Trophoblast cell (in vitro differentiated cells and primary cell): ENCODE results near the gene PPP1R8.
A peak's percentile ranks its signal among the peaks of the same experiment; 100 is the strongest.

ENCODE experiments used
- DNase-seq, 2 donors: peaks; one replicate each; pipeline ENCODE4 v3.0.0-alpha.2; 2016
- H2AFZ ChIP-seq: 2 replicates; pipeline ENCODE4 v1.6.1; 2013; ENCODE audit warnings: low read length, moderate library complexity, mild to moderate bottlenecking; ENCODE audit not compliant: insufficient read depth, poor library complexity
- H2AK5ac ChIP-seq: 2 replicates; pipeline ENCODE4 v1.6.1; 2013; ENCODE audit warnings: mild to moderate bottlenecking, low read length
- H2BK120ac ChIP-seq: 2 replicates; pipeline ENCODE4 v1.6.1; 2013; ENCODE audit warnings: low read length, mild to moderate bottlenecking, moderate library complexity; ENCODE audit not compliant: insufficient read depth, poor library complexity
- H2BK12ac ChIP-seq: 2 replicates; pipeline ENCODE4 v1.6.1; 2013; ENCODE audit warnings: mild to moderate bottlenecking, low read length, moderate library complexity
- H2BK5ac ChIP-seq: 2 replicates; pipeline ENCODE4 v1.6.1; 2013; ENCODE audit warnings: low read length, low read depth, moderate library complexity, mild to moderate bottlenecking; ENCODE audit not compliant: poor library complexity
- H3K14ac ChIP-seq: 2 replicates; pipeline ENCODE4 v1.6.1; 2013; ENCODE audit warnings: mild to moderate bottlenecking, low read length
- H3K18ac ChIP-seq: 2 replicates; pipeline ENCODE4 v1.6.1; 2013; ENCODE audit warnings: mild to moderate bottlenecking, low read length
- H3K23ac ChIP-seq: 2 replicates; pipeline ENCODE4 v1.6.1; 2013; ENCODE audit warnings: low read length
- H3K27ac ChIP-seq: 2 replicates; pipeline ENCODE4 v1.5.1; 2013; ENCODE audit warnings: low read depth, mild to moderate bottlenecking, inconsistent platforms, low read length, moderate library complexity
- H3K27me3 ChIP-seq: 2 replicates; pipeline ENCODE4 v1.6.1; 2013; ENCODE audit warnings: inconsistent platforms, mild to moderate bottlenecking, low read length, moderate library complexity; ENCODE audit not compliant: insufficient read depth
- H3K36me3 ChIP-seq, 2 experiments: 1 replicate in 1 of 2; 2 replicates in 1 of 2; pipeline ENCODE4 v1.6.1; 2013; ENCODE audit warnings: low read length in 2 of 2, mild to moderate bottlenecking in 2 of 2, moderate library complexity in 1 of 2; ENCODE audit not compliant: insufficient read depth in 2 of 2, control insufficient read depth in 1 of 2
- H3K4ac ChIP-seq: 2 replicates; pipeline ENCODE4 v1.6.1; 2013; ENCODE audit warnings: low read depth, mild to moderate bottlenecking, low read length, moderate library complexity
- H3K4me1 ChIP-seq, 2 experiments: 1 replicate in 1 of 2; 2 replicates in 1 of 2; pipeline ENCODE4 v1.6.1; 2013; ENCODE audit warnings: low read length in 2 of 2, mild to moderate bottlenecking in 2 of 2, moderate library complexity in 1 of 2; ENCODE audit not compliant: insufficient read depth in 2 of 2, control insufficient read depth in 1 of 2
- H3K4me2 ChIP-seq: 2 replicates; pipeline ENCODE4 v1.6.1; 2013; ENCODE audit warnings: inconsistent platforms, mild to moderate bottlenecking, low read length, moderate library complexity
- H3K4me3 ChIP-seq: 2 replicates; pipeline ENCODE4 v1.5.1; 2013; ENCODE audit warnings: mild to moderate bottlenecking, low read depth, low read length, inconsistent platforms
- H3K79me1 ChIP-seq: one replicate; pipeline ENCODE4 v1.6.1; 2013; ENCODE audit warnings: low read length
- H3K79me2 ChIP-seq: 2 replicates; pipeline ENCODE4 v1.6.1; 2013; ENCODE audit warnings: low read length, mild to moderate bottlenecking; ENCODE audit not compliant: control insufficient read depth, insufficient read depth, poor library complexity
- H3K9ac ChIP-seq: 2 replicates; pipeline ENCODE4 v1.6.1; 2013; ENCODE audit warnings: mild to moderate bottlenecking, low read length
- H3K9me3 ChIP-seq: 2 replicates; pipeline ENCODE4 v1.6.1; 2013; ENCODE audit warnings: low read depth, mild to moderate bottlenecking, control low read depth, inconsistent platforms, low read length; ENCODE audit not compliant: insufficient read depth
- H4K12ac ChIP-seq: 2 replicates; pipeline ENCODE4 v1.6.1; 2013; ENCODE audit warnings: low read depth, mild to moderate bottlenecking, low read length, moderate library complexity
- H4K8ac ChIP-seq: 2 replicates; pipeline ENCODE4 v1.6.1; 2013; ENCODE audit warnings: low read depth, mild to moderate bottlenecking, low read length, moderate library complexity
- H4K91ac ChIP-seq: one replicate; pipeline ENCODE4 v1.6.1; 2013; ENCODE audit warnings: low read depth, mild to moderate bottlenecking, low read length, moderate library complexity
- WGBS: extraction: QIAGEN DNeasy Blood & Tissue Kit; methylation state at CpG from one replicate; pipeline ENCODE4 v1.1.7; 2013; ENCODE audit warnings: missing lambda C conversion rate; ENCODE audit not compliant: insufficient read length, insufficient coverage; ENCODE audit errors: extremely low coverage; 5-methylcytosine and 5-hydroxymethylcytosine counted together

PPP1R8 gene

DNA sequence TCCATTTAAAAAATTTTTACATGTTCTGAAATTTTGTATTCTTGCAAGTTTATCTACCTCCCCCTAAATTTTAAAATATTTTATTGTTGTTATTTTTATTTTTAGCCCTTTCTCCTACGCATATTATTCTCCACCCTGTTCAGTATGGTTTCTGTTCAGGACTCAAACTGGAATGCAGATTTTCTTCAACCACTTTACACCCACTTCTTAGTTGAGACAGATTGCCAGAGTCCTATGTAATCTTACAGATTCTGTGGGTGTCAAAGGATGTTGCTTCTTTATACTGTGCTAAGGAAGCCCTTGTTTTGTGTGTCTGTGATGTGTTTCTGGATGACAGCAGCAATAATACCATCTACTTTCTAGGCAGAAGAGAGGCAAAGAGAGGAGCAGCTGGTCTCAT, 20.7 kb upstream of the PPP1R8 start:
- H3K4ac ChIP-seq: no peak overlapping the region

DNA sequence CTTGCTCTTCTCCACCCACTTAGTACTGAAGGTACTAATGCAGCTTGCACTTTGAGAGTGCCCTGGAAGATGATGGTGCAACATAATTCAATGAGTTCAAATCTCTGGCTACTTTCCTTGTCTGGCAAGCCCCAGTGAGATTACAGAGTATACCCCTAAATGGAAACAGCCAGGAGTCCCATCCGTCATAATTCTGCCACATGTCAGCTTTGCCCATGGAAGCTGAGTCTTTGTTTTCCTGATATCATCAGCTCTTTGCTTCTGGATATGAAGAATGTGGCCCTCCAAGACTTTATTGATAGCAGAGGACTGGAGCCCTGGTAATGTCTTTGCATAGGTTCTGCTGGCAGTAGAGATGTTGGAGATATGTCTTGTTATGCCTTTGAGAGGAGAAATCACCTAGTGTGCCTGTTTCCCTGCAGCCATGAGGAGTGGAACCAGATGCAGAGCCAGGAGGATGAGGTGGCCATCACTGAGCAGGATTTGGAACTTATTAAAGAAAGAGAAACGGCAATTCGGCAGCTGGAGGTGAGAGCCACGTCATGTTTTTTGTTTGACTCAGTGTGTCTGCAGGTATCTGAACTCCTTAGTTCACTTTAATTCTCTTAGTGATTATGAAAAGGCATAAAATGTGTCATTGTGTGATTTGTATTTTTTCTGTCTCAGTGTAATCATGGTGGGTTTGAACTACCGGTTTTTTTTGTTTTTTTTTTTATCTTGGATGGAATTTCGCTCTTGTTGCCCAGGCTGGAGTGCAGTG, 18.7 kb upstream of the PPP1R8 start:
- no peaks in the 10 kb centered on the region for H3K27me3 ChIP-seq
- no peak overlapping the region for H2AK5ac ChIP-seq
- no peak overlapping the region for H4K12ac ChIP-seq
- H3K9ac ChIP-seq: no peak overlapping the region
- no peak overlapping the region for H3K4ac ChIP-seq
- H2BK120ac ChIP-seq: no peak overlapping the region
- H3K4me3 ChIP-seq: no peak overlapping the region
- H2BK12ac ChIP-seq: no peak overlapping the region
- no peak overlapping the region for H2AFZ ChIP-seq
- no CpG with 5 or more reads among the region's 6 CpGs for WGBS
- no peak overlapping the region for H4K8ac ChIP-seq
- H3K36me3 ChIP-seq: peaks cover 9 to 15% of the 10 kb centered on the region in 2 experiments
- H3K4me1 ChIP-seq: no peaks in the 10 kb centered on the region
- no peak for DNase-seq
- no peak overlapping the region for H3K18ac ChIP-seq
- H3K9me3 ChIP-seq: no peaks in the 10 kb centered on the region
- no peak overlapping the region for H4K91ac ChIP-seq
- H3K14ac ChIP-seq: no peak overlapping the region
- H3K23ac ChIP-seq: no peak overlapping the region
- H3K4me2 ChIP-seq: no peak overlapping the region
- no peaks in the 10 kb centered on the region for H3K79me2 ChIP-seq
- H3K27ac ChIP-seq: no peak overlapping the region
- H2BK5ac ChIP-seq: no peak overlapping the region
- no peaks in the 10 kb centered on the region for H3K79me1 ChIP-seq

More for the DNA sequence above, 20.7 kb upstream of the PPP1R8 start:
- no peaks in the 10 kb centered on the region for H3K9me3 ChIP-seq
- no peaks in the 10 kb centered on the region for H3K79me1 ChIP-seq
- no peak overlapping the region for H3K9ac ChIP-seq
- WGBS: no CpG with 5 or more reads among the region's 1 CpG
- H2BK12ac ChIP-seq: no peak overlapping the region
- no peaks in the 10 kb centered on the region for H3K79me2 ChIP-seq
- H2AFZ ChIP-seq: no peak overlapping the region
- H3K27ac ChIP-seq: no peak overlapping the region
- H3K4me1 ChIP-seq: no peaks in the 10 kb centered on the region
- peaks cover 7 to 14% of the 10 kb centered on the region in 2 experiments for H3K36me3 ChIP-seq
- no peak overlapping the region for H3K4me2 ChIP-seq
- H3K4me3 ChIP-seq: no peak overlapping the region
- no peak overlapping the region for H3K23ac ChIP-seq
- H2BK5ac ChIP-seq: no peak overlapping the region
- H3K18ac ChIP-seq: no peak overlapping the region
- no peak overlapping the region for H4K91ac ChIP-seq
- H4K12ac ChIP-seq: no peak overlapping the region
- no peak overlapping the region for H2BK120ac ChIP-seq
- H2AK5ac ChIP-seq: no peak overlapping the region
- DNase-seq: no peak
- no peaks in the 10 kb centered on the region for H3K27me3 ChIP-seq
- H3K14ac ChIP-seq: no peak overlapping the region
- no peak overlapping the region for H4K8ac ChIP-seq

DNA sequence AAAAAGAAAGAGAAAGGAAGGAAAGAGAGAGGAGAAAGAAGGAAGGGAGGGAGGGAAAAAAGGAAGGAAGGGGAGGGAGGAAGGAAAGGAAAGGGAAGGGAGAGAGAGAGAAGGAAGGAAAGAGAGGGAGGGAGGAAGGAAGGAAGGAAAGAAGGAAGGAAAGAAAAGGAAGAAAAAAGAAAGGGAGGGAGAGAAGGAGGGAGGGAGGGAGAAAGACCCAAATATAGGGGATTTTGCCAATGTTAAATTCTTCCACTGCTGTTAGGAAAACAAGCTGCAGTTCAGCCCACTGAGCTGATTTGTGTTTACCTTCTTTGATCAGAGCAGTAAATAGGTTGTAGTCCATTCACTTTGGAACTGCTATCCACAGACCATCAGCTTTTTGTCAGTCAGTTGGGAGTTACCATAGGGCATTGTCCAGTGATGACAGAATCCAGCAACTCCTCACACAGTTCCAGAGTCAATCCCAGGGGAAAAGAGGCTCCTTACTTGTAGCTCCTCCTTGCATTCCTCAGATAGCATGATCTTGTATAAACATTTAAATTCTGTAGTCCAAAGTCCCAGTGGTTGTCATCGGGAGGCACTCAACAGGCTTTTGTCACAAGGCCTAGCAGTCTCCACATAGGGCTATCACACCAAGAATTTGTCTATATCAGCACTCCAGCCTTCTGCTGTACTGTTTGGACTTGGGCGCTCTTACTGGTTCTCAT, 13.5 kb upstream of the PPP1R8 start:
- no CpG with 5 or more reads among the region's 2 CpGs for WGBS
- H4K12ac ChIP-seq: no peak overlapping the region
- no peaks in the 10 kb centered on the region for H3K27me3 ChIP-seq
- H3K9me3 ChIP-seq: no peaks in the 10 kb centered on the region
- H3K18ac ChIP-seq: no peak overlapping the region
- H3K14ac ChIP-seq: no peak overlapping the region
- H4K8ac ChIP-seq: no peak overlapping the region
- H3K79me2 ChIP-seq: no peaks in the 10 kb centered on the region
- no peak overlapping the region for H2BK120ac ChIP-seq
- no peak overlapping the region for H3K4me3 ChIP-seq
- H3K4me2 ChIP-seq: no peak overlapping the region
- no peak overlapping the region for H2AK5ac ChIP-seq
- no peak overlapping the region for H3K4ac ChIP-seq
- no peak overlapping the region for H2AFZ ChIP-seq
- peaks cover 17 to 22% of the 10 kb centered on the region in 2 experiments for H3K36me3 ChIP-seq
- DNase-seq: peak in 1 of 2 donors; percentile 8
- H2BK5ac ChIP-seq: no peak overlapping the region
- H4K91ac ChIP-seq: no peak overlapping the region
- no peak overlapping the region for H2BK12ac ChIP-seq
- H3K79me1 ChIP-seq: no peaks in the 10 kb centered on the region
- no peaks in the 10 kb centered on the region for H3K4me1 ChIP-seq
- H3K23ac ChIP-seq: no peak overlapping the region
- no peak overlapping the region for H3K27ac ChIP-seq
- no peak overlapping the region for H3K9ac ChIP-seq

DNA sequence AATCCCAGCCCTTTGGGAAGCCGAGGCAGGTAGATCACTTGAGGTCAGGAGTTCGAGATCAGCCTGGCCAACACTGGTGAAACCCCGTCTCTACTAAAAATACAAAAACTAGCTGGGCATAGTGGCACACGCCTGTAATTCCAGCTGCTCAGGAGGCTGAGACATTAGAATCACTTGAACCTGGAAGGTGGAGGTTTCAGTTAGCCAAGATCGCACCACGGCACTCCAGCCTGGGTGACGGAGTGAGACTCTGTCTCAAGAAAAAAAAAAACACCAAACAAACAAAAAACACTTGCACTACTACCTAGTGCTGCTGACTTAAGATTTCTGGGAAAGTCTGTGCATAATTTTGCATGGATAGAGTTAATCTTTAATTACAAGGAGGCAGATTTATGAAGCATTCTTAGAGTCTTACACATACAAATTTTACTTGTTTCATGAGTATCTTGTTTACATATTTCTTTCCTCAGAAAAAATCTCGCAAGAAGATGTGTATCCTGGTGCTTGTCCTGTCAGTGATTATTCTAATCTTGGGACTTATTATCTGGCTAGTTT, 8.7 kb upstream of the PPP1R8 start:
- no peak overlapping the region for H3K9ac ChIP-seq
- no peak overlapping the region for H3K4me3 ChIP-seq

More for the DNA sequence above, 8.7 kb upstream of the PPP1R8 start:
- WGBS: no CpG with 5 or more reads among the region's 8 CpGs
- Histone ChIP-seq H3K14ac (no peak overlapping the region), H3K18ac (no peak overlapping the region), H4K12ac (no peak overlapping the region), H2BK5ac (no peak overlapping the region), H3K27me3 (no peaks in the 10 kb centered on the region), H4K91ac (no peak overlapping the region), H2BK120ac (no peak overlapping the region), H3K9me3 (no peaks in the 10 kb centered on the region), H3K23ac (no peak overlapping the region), H4K8ac (no peak overlapping the region), H3K4ac (no peak overlapping the region), H3K79me1 (no peaks in the 10 kb centered on the region), H3K4me2 (no peak overlapping the region), H3K27ac (no peak overlapping the region), H3K36me3 (peaks cover 9 to 13% of the 10 kb centered on the region in 2 experiments), H2AK5ac (no peak overlapping the region), H3K79me2 (no peaks in the 10 kb centered on the region), H3K4me1 (no peaks in the 10 kb centered on the region), H2AFZ (no peak overlapping the region), H2BK12ac (no peak overlapping the region)
- no peak for DNase-seq
